ENCODE data around the gene AHDC1.

DNA sequence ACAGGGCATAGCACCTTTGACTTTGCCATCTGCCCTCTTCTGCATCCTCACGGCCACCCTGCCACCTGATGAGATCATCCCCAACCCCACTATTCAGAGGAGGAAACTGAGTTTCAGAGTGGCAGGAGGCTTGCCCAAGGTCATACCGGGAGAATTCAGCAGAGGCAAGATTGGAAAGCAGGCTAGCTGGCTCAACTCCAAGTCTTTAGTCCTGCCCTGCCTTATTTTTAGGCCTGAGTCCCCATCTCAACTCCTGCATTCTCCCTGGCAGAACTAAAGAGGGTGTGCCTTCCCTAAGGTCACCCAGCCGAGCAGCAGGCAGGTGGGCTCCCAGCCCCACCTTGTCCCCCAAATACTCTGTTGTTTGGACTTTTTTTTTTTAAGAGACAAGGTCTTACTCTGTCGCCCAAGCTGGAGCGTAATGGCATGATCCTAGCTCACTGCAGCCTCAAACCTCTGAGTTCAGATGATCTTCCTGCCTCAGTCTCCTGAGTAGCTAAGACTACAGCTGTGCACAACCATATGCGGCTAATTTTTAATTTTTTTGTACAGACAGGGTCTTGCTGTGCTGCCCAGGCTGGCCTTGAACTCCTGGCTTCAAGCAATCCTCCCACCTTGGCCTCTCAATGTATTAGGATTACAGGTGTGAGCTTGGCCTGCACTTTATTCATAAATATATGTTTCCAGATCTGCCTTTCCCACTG is 44.8 kb upstream of the AHDC1 start:
- TF ChIP-seq EZH2phosphoT487 (IDR thresholded peaks at IDR 0.05) (no peak), EZH2 (IDR thresholded peaks at IDR 0.05) (no peak)
- TF ChIP-seq, protein P1, sequence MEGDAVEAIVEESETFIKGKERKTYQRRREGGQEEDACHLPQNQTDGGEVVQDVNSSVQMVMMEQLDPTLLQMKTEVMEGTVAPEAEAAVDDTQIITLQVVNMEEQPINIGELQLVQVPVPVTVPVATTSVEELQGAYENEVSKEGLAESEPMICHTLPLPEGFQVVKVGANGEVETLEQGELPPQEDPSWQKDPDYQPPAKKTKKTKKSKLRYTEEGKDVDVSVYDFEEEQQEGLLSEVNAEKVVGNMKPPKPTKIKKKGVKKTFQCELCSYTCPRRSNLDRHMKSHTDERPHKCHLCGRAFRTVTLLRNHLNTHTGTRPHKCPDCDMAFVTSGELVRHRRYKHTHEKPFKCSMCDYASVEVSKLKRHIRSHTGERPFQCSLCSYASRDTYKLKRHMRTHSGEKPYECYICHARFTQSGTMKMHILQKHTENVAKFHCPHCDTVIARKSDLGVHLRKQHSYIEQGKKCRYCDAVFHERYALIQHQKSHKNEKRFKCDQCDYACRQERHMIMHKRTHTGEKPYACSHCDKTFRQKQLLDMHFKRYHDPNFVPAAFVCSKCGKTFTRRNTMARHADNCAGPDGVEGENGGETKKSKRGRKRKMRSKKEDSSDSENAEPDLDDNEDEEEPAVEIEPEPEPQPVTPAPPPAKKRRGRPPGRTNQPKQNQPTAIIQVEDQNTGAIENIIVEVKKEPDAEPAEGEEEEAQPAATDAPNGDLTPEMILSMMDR (IDR thresholded peaks at IDR 0.05): no peak

Measured in neural progenitor cell (in vitro differentiated cells).